GM19467 (cell line): ENCODE results near the gene SPOCK1.

Experiments
- ATAC-seq: cut with Tn5 transposase; IDR thresholded peaks from one replicate; pipeline ENCODE4 v1.9.1; 2021; ENCODE audit warnings: mild to moderate bottlenecking, moderate library complexity; ENCODE audit not compliant: unreplicated experiment

Gene SPOCK1

DNA sequence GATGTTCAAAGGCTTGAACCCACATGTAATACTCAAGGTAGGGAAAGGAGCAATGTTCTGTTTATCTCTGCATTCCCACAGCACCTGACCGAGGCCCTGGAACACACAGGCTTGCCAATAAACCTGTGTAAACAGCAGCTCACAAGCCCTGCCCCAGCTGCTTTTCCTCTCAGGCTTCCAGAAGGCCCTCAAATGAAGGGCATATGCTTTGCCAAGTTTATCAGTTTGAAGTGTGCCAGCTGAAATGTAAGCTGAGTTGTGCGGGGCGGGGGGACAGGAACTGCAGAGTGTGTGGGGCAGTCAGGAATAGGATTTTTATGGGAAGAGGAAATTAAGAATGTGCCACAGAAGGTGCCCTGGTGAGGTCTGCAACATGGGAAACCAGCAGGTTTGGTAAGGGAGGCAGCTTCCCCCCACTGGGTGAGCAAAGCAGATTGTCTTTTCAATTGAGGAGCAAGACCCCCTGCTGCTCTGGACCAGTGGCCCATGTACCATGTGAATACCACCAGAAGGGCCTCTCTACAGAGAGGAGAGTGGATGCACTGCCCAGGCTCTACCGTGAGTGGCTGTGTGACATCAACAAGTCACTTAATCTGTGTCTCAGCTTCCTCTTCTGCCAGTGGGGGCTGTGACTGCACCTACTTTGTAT lies 194.8 kb downstream of the SPOCK1 start:
- ATAC-seq: no peak

GRCh38 chr5:137303509-137303908 lies 195.6 kb downstream of the SPOCK1 start:
- no peak for ATAC-seq

- ATAC-seq: no peak
These were observed 198.5 kb downstream of the SPOCK1 start for GRCh38 chr5:137300411-137301240.

GRCh38 chr5:137296213-137296781 lies 202.8 kb downstream of the SPOCK1 start:
- no peak for ATAC-seq

DNA sequence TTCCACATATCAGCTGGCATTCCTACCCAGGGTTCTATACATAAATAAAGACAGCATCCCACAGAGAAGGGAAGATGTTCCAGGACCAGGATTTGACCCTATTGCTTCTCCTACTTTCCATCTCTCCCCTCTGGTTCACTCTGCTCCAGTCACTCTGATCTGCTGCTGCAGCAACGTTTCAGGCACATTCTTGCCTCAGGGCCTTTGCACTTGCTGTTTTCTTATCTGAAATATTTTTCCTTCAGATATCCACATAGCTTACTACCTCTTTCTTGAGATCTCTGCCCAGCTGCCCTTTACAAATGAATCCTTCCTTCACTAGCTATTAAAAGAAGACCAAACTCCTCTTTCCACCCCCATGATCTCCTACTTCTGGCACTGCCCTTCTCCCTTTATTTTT lies 204.5 kb downstream of the SPOCK1 start:
- ATAC-seq: no peak

- no peak for ATAC-seq
These were observed 206.6 kb downstream of the SPOCK1 start for GRCh38 chr5:137292461-137293027.

GRCh38 chr5:137291436-137291835 lies 207.7 kb downstream of the SPOCK1 start:
- ATAC-seq: no peak

GRCh38 chr5:137291031-137291430 lies 208.1 kb downstream of the SPOCK1 start:
- ATAC-seq: no peak

DNA sequence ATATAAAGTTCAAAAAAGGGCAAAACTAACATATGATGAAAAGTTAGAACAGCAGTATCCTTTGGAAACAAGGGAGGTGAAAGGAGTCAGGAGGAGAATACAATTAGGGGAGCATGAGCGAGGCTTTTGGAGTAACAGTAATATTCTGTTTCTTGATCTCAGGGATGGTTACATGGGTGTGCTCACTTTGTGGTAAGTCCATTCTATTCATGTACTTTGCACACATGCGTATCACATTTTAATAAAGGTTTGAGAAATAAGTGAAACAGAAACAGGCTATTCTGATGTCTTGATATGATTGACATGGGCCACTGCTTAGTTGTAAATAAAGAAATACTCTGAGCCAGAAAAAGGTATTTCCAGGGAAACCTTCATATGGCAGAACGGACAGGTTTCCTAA lies 208.8 kb downstream of the SPOCK1 start:
- no peak for ATAC-seq

GRCh38 chr5:137289856-137290255 lies 209.3 kb downstream of the SPOCK1 start:
- no peak for ATAC-seq

GRCh38 chr5:137287569-137287968 lies 211.6 kb downstream of the SPOCK1 start:
- no peak for ATAC-seq

DNA sequence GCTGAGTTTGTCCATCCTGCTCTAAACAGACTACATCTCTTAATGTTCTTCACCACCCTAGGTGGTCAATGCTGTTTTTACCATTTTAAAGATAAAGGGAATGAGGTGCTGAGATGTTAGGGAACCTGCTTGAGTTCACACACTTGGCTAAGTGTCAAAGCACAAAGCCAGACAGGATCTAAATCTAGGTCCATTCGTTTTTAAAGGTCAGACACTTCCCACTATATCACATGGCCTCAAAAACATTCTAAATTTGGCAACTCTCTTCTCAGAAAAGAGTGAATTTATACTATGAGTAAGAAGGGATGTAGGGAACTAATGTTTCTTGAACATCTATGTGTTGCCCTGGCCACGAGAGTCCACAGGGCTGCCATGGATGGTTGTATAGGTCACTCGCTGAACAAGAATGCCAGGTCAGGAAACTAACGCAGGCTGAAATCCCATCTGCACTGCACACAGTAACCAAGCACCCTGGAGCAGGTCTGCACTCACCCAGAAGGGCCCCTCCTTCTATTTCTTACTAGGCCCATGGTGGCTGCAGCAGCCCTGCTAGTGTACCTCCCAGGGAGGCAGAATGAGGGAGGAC lies 213.0 kb downstream of the SPOCK1 start:
- ATAC-seq: no peak

DNA sequence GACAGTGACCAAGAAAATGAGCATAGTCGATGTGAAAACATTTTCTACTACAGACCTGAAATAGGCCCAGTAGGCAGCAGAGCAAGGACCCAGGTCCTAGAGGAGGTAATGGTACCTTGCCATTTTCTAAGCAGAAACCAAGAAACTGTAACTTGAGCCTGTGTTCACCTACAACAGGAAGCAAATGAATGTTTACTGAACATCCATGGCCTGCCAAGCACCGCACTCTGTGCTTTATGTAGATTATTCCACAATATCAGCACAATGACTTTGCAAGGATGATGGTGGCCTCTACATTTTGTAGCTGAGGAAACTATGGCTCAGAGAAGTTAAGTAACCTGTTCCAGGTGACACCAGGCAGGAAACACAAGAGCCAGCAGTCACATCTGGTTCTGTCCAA lies 215.3 kb downstream of the SPOCK1 start:
- no peak for ATAC-seq

GRCh38 chr5:137282216-137282615 lies 216.9 kb downstream of the SPOCK1 start:
- no peak for ATAC-seq

- ATAC-seq: no peak
These were observed 217.9 kb downstream of the SPOCK1 start for GRCh38 chr5:137281201-137281600.

DNA sequence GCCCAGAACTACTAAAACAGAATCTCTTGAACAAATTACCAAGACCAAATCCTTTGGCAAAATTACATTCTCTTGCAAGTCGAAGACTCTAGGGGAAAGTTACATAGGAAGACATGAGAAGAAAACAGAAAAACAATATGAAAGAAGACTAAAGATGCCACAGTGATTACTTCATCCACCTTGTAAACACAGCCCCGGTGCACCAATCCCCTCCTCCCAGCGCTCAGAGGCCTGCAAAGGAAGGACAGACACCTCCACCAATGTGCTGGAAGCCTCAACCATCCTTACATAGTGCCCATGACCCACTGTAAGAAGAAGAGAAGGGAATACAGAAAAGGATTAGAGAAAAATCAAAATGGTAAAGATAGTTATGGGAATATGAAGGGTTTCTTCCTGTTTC lies 218.5 kb downstream of the SPOCK1 start:
- no peak for ATAC-seq

- no peak for ATAC-seq
These were observed 219.4 kb downstream of the SPOCK1 start for GRCh38 chr5:137279521-137280231.

GRCh38 chr5:137278476-137278875 lies 220.7 kb downstream of the SPOCK1 start:
- no peak for ATAC-seq

- ATAC-seq: no peak
These were observed 224.0 kb downstream of the SPOCK1 start for GRCh38 chr5:137275083-137275482.

DNA sequence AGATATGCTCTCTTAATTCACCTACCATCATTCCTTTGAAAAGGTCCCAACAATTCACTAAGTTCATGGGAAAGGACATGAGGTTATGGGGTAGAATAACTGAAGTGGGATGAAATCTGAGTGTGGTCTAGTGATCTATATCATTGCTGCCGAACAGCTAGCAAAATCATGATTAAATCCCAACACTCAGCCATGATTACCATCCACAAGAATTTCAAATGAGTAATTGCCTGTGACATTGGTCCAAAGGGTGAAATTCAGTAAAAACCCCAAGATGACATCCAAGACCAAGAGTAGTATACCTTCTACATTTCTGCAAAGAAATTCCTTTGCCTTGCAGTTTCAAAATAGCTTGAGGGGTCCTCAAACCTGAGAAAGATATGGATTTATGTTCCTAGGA lies 225.6 kb downstream of the SPOCK1 start:
- ATAC-seq: no peak

GRCh38 chr5:137272831-137273230 lies 226.3 kb downstream of the SPOCK1 start:
- ATAC-seq: no peak
